ENCODE results near the gene COX7A2L.
"Not testable (repeated sequence)": the region's sequence is repeated elsewhere in the genome, so short reads cannot be mapped to it uniquely, and the experiment has no call there.

The COX7A2L gene

DNA sequence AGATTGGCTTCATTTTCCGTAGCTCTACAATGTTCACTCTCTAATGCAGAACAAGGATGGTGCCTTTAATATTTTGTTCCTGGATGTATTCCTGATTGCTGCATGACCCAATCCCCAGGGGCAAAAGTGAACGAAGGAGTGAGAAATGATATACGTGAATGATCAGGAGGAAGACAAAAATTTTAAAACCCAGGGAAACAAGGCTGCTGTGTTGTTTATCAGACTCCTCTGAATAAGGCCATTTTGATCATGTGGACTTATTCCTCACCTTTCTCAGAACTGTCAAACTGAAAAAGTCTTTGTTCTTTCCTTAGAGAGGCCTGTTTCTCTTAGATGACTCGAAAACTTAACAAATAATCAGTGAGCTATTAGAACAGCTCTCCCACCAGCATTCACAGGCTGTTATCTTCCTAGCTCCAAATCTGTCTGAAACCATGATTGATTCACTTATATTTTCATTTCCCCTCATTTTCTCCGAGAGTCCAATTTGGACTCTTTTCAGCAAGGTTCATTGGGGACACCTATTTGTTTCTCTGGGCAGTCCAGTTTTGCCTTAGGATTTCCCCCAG is 29.5 kb upstream of the COX7A2L start:
- DNase-seq (ENCODE audit: low spot score), result no peak
- TF ChIP-seq, protein P1, sequence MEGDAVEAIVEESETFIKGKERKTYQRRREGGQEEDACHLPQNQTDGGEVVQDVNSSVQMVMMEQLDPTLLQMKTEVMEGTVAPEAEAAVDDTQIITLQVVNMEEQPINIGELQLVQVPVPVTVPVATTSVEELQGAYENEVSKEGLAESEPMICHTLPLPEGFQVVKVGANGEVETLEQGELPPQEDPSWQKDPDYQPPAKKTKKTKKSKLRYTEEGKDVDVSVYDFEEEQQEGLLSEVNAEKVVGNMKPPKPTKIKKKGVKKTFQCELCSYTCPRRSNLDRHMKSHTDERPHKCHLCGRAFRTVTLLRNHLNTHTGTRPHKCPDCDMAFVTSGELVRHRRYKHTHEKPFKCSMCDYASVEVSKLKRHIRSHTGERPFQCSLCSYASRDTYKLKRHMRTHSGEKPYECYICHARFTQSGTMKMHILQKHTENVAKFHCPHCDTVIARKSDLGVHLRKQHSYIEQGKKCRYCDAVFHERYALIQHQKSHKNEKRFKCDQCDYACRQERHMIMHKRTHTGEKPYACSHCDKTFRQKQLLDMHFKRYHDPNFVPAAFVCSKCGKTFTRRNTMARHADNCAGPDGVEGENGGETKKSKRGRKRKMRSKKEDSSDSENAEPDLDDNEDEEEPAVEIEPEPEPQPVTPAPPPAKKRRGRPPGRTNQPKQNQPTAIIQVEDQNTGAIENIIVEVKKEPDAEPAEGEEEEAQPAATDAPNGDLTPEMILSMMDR (IDR thresholded peaks at IDR 0.05; ENCODE audit: extremely low read depth, missing control alignments), result no peak

DNA sequence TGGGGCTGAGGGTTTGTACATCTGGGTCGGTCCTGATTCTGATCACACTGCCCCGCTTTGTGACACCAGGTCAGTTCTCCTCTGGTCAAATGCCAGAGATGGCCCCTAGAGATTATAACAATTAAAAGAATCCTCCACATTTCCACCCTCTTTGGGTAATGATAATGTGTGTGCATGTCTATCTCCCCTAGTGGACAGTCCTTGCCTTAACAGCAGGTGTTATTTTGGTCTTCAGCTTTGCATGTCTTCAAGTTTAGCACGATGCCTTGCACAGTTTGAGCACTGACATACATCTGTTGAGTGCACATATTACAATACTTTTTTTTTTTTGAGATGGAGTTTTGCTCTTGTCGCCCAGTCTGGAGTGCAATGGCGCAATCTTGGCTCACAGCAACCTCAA is 25.7 kb upstream of the COX7A2L start:
- peak; percentile 37 for DNase-seq (ENCODE audit: low spot score)
- TF ChIP-seq, protein P1 (IDR thresholded peaks at IDR 0.05; ENCODE audit: extremely low read depth, missing control alignments), result peak; percentile 39

DNA sequence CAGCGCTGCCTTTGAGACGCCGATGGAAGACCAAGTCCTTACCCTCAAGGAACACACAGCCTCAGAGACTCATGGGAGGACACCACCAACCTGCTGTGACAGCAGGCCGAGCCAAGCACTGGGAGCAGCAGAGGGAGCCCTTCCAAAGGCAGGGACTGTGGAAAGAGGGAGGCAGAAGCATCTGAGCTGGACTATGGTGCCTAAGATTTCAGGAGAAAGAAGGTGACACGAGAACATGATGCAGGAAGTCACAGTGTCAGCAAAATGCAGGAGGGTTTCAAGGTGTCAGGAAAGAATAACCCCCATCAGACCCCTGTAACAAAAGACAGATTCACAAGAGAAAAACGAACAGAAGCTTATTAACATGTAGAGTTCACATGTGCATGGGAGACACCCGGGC is 24.2 kb upstream of the COX7A2L start:
- DNase-seq (ENCODE audit: low spot score), result no peak
- TF ChIP-seq, protein P1 (IDR thresholded peaks at IDR 0.05; ENCODE audit: extremely low read depth, missing control alignments), result no peak

DNA sequence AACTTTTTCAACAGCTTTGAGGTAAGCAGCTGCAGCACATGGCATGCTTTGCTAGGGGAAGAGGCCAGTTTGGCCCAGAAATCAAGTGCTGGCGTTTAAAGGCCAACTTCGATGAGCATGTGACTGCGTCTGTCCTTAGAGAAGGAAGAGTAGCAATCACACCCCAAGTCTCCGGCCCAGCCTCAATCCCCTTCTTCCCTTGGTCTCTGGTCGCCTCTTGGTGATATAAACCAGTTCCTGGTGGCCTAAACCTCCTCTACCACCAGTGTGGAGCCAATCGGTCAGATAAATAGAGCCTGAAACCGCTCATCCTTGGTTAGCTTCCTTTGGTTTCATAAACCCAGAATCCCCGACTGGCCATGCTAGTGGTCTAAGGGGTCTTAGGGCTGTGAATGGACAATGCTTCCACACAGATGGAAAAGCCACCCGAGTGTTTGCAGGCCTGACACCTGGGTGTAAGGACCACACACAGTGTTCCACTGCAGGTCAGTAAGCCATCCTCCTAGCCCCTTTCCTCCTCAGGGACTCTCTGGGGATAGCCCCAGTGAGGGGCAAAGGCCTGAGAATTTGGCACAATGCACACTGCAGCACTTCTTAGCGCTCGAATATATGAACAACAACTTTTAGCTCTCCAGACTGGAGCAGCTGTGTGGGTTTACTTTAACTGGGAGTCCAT is 23.0 kb upstream of the COX7A2L start:
- TF ChIP-seq, protein P1 (IDR thresholded peaks at IDR 0.05; ENCODE audit: extremely low read depth, missing control alignments), result no peak
- no peak for DNase-seq (ENCODE audit: low spot score)

DNA sequence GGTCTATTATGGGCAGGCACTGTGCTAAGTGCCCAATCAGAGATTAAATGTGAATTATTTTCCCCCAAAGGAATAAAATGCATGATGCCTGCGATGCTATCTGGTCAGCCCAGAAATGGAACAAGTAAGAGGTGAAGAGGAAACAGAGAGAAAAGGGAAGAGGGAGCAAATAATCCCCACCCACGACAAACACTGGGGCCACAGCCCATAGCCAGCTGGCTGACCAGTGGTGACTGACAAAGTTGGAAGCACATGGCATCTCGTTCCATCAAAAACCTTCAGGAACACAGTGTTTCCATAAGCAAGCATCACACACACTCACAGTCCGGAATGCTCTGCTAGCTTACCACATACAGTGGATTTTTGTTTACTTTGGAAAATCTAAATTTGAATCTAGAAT is 21.1 kb upstream of the COX7A2L start:
- no peak for DNase-seq (ENCODE audit: low spot score)
- TF ChIP-seq, protein P1 (IDR thresholded peaks at IDR 0.05; ENCODE audit: extremely low read depth, missing control alignments), result no peak

DNA sequence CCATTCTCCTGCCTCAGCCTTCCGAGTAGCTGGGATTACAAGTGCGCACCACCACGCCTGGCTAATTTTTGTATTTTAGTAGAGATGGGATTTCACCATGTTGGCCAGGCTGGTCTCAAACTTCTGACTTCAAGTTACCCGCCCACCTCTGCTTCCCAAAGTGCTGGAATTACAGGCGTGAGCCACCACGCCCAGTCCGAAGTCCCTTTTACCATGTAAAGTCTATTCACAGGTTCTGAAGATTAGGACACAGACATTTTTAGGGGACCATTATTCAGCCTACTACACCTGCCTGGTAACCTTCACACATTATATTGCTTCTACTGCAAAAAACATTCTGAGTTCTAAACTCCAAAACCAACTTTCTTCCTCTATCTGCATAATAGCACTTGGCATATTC is 19.0 kb upstream of the COX7A2L start:
- DNase-seq (ENCODE audit: low spot score), result not testable (repeated sequence)

DNA sequence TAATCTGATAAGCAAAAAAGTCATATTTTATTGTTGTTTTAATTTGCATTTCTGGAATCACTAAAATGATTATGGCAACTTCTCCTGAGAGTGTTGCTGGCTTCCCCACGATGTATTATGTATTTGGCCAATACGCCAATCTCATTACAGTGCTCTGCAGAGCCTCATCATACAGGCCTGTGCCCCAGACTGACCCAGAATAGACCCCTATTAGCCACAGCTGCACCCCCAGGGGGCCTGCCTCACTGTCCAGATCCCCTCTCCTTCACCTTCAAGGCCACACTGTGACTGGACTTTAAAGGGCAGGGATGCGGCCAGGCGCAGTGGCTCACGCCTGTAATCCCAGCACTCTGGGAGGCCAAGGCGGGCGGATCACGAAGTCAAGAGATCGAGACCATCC is 17.4 kb upstream of the COX7A2L start:
- DNase-seq (ENCODE audit: low spot score), result no peak
- TF ChIP-seq, protein P1 (IDR thresholded peaks at IDR 0.05; ENCODE audit: extremely low read depth, missing control alignments), result no peak

DNA sequence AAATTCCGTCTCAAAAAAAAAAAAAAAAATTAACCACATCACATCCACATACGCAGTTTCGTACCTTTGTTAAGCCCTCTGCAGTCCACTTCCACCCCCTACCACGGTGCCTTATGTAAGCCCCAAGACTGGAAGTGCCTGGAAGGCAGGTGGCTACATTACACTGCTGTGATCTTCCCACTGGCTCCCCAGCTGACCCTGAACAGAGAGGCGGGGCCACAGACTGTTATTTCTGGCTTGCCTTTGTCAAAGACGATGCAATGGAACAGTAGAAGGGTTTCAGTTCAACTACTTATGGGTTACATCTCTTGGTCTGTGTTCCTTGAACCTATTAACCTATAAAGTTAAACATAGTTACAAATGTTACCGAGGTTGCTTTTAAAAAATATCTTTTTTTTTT is 15.7 kb upstream of the COX7A2L start:
- TF ChIP-seq, protein P1 (IDR thresholded peaks at IDR 0.05; ENCODE audit: extremely low read depth, missing control alignments), result no peak
- peak; percentile 9 for DNase-seq (ENCODE audit: low spot score)
